Measurements from ENCODE around the gene MAPK8IP3. TPM values are rescaled to one million over a fixed set of nuclear protein-coding genes. Genes with fewer than 3 reads are reported as not detected.
"Not testable (repeated sequence)": the region's sequence is repeated elsewhere in the genome, so short reads cannot be mapped to it uniquely, and the experiment has no call there.

MAPK8IP3 gene
- total RNA-seq, 2 experiments from 2014 or later: 101 to 108 TPM

DNA sequence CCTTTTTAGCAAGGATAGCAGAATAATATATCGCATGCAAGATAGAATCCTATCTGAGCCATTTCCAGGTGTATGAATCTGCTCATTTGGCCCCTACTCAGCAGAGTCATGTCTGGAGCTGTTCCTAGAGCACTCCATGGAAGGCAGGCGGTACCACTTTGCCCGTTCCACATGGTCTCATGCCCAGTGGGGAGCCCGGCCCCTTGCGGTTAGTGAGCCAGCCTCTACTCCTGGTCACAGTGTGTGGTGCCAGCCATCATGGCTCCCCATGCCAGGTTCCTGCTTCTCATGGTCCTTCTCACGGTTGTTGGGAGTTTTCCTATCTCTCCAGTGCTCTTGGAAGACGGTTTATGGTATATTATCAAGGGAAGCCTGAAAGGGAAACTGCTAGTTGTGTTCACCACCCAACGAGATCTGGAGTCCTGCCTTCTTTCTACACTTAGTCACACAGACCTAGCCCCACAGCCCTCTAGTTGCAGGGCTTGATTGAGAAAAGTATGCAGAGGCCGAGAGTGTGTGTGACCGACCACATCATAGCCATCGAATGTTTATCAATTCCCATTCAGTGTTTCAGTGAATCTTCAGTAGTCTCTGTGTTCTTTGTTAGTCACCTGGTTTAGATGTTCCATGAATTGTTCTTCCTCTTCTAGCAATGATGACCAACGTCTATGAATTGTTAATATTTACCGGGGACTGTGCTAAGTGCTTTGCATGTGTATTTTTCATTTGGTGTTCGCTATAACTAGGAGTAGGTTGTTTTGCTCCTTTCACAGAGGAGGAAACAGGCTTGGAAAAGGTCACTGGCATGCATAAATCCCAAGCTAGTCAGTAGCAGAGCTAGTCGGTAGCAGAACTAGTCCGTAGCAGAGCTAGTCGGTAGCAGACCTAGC lies 18.3 kb upstream of the MAPK8IP3 start:
- ChIA-PET POLR2A (no interaction called here), CTCF (interaction anchor here (1.2 kb wide), 1 partner anchor 18 kb away, joined by 3 read pairs; the partner anchor contains the start of gene MAPK8IP3)
- Mint-ChIP-seq H3K4me1 (peaks cover 7% of the 10 kb centered on the region), H3K4me3 (no peak overlapping the region), H3K36me3 (ENCODE audit: low read depth) (peaks cover 28% of the 10 kb centered on the region), H3K27ac (no peak overlapping the region), H3K27me3 (no peaks in the 10 kb centered on the region), H3K9me3 (no peaks in the 10 kb centered on the region)
- DNase-seq: no peak

GRCh38 chr16:1688807-1689560 lies 17.0 kb upstream of the MAPK8IP3 start:
- peaks cover 4% of the 10 kb centered on the region for H3K4me1 Mint-ChIP-seq
- H3K4me3 Mint-ChIP-seq: no peak overlapping the region
- ChIA-PET POLR2A (no interaction called here), CTCF (interaction anchor here (3.9 kb wide), 1 partner anchor 17 kb away, joined by 20 read pairs; the partner anchor contains the start of gene MAPK8IP3)
- H3K9me3 Mint-ChIP-seq: no peaks in the 10 kb centered on the region
- no peak for DNase-seq
- peaks cover 31% of the 10 kb centered on the region for H3K36me3 Mint-ChIP-seq (ENCODE audit: low read depth)
- no peak overlapping the region for H3K27ac Mint-ChIP-seq
- H3K27me3 Mint-ChIP-seq: no peaks in the 10 kb centered on the region

GRCh38 chr16:1689853-1690252 lies 16.1 kb upstream of the MAPK8IP3 start:
- Mint-ChIP-seq H3K27me3 (no peaks in the 10 kb centered on the region), H3K4me3 (no peak overlapping the region), H3K36me3 (ENCODE audit: low read depth) (peaks cover 33% of the 10 kb centered on the region), H3K9me3 (no peaks in the 10 kb centered on the region), H3K4me1 (peaks cover 4% of the 10 kb centered on the region), H3K27ac (peak overlapping the region; percentile 31)
- DNase-seq: no peak
- ChIA-PET CTCF (interaction anchor here (3.9 kb wide), 1 partner anchor 16 kb away, joined by 20 read pairs; the partner anchor contains the start of gene MAPK8IP3), POLR2A (no interaction called here)

GRCh38 chr16:1690810-1691209 lies 15.2 kb upstream of the MAPK8IP3 start:
- peaks cover 4% of the 10 kb centered on the region for H3K4me1 Mint-ChIP-seq
- ChIA-PET CTCF (interaction anchor here (3.9 kb wide), 1 partner anchor 15 kb away, joined by 20 read pairs; the partner anchor contains the start of gene MAPK8IP3), POLR2A (no interaction called here)
- no peak overlapping the region for H3K4me3 Mint-ChIP-seq
- no peak overlapping the region for H3K27ac Mint-ChIP-seq
- DNase-seq: no peak
- H3K36me3 Mint-ChIP-seq (ENCODE audit: low read depth): peaks cover 32% of the 10 kb centered on the region
- no peaks in the 10 kb centered on the region for H3K27me3 Mint-ChIP-seq
- no peaks in the 10 kb centered on the region for H3K9me3 Mint-ChIP-seq

DNA sequence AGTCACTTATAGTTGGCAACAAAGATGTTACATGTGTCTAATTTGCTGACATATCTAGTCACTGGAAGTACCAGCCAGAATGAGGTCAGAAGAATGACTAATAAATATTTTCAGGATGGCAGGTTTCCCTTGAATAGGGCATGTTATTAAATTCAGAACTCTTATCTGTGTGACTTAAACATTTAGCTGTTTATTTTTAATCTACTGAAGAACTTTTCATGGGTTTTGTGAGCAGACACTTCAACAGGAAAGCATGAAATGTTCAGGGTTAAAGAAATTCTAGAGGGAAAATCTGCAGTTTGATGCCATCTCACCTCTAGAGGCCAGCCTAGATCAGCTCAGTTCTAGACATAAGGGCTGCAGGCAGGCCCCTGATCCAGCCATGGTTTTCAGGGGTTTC lies 14.7 kb upstream of the MAPK8IP3 start:
- Mint-ChIP-seq H3K27me3 (no peaks in the 10 kb centered on the region), H3K27ac (no peak overlapping the region), H3K4me3 (no peak overlapping the region), H3K4me1 (peaks cover 4% of the 10 kb centered on the region), H3K36me3 (ENCODE audit: low read depth) (peaks cover 30% of the 10 kb centered on the region), H3K9me3 (no peaks in the 10 kb centered on the region)
- ChIA-PET CTCF (interaction anchor here (3.9 kb wide), 1 partner anchor 15 kb away, joined by 20 read pairs; the partner anchor contains the start of gene MAPK8IP3), POLR2A (no interaction called here)
- no peak for DNase-seq

GRCh38 chr16:1691956-1692355 lies 14.0 kb upstream of the MAPK8IP3 start:
- Mint-ChIP-seq H3K27me3 (no peaks in the 10 kb centered on the region), H3K36me3 (ENCODE audit: low read depth) (peaks cover 33% of the 10 kb centered on the region), H3K4me1 (peaks cover 4% of the 10 kb centered on the region), H3K4me3 (no peak overlapping the region), H3K27ac (no peak overlapping the region), H3K9me3 (no peaks in the 10 kb centered on the region)
- DNase-seq: no peak
- CTCF ChIA-PET: interaction anchor here (3.9 kb wide), 1 partner anchor 14 kb away, joined by 20 read pairs; the partner anchor contains the start of gene MAPK8IP3
- POLR2A ChIA-PET: no interaction called here

- Mint-ChIP-seq H3K27me3 (no peaks in the 10 kb centered on the region), H3K4me1 (no peaks in the 10 kb centered on the region), H3K9me3 (no peaks in the 10 kb centered on the region), H3K4me3 (no peak overlapping the region), H3K36me3 (ENCODE audit: low read depth) (peaks cover 39% of the 10 kb centered on the region), H3K27ac (no peak overlapping the region)
- ChIA-PET POLR2A (no interaction called here), CTCF (interaction anchor here (1.6 kb wide), 1 partner anchor 9 kb away, joined by 14 read pairs; the partner anchor contains the start of gene MAPK8IP3)
- DNase-seq: no peak
Measured at GRCh38 chr16:1696863-1697262, 9.1 kb upstream of the MAPK8IP3 start.

- Mint-ChIP-seq H3K4me1 (no peaks in the 10 kb centered on the region), H3K27ac (no peak overlapping the region), H3K4me3 (no peak overlapping the region), H3K27me3 (no peaks in the 10 kb centered on the region), H3K9me3 (no peaks in the 10 kb centered on the region), H3K36me3 (ENCODE audit: low read depth) (peaks cover 39% of the 10 kb centered on the region)
- ChIA-PET POLR2A (no interaction called here), CTCF (no interaction called here)
- DNase-seq: no peak
Measured at GRCh38 chr16:1698680-1699079, 7.3 kb upstream of the MAPK8IP3 start.

- H3K9me3 Mint-ChIP-seq: no peaks in the 10 kb centered on the region
- H3K4me3 Mint-ChIP-seq: no peak overlapping the region
- peaks cover 34% of the 10 kb centered on the region for H3K36me3 Mint-ChIP-seq (ENCODE audit: low read depth)
- DNase-seq: no peak
- no peaks in the 10 kb centered on the region for H3K27me3 Mint-ChIP-seq
- ChIA-PET POLR2A (no interaction called here), CTCF (interaction anchor here (0.8 to 1.0 kb wide), 3 partner anchors 8 to 83 kb away, joined by 3 to 4 read pairs (median 4); partner anchors contain the start of genes NUBP2 and SPSB3)
- peaks cover 10% of the 10 kb centered on the region for H3K4me1 Mint-ChIP-seq
- H3K27ac Mint-ChIP-seq: no peak overlapping the region
Measured at GRCh38 chr16:1700246-1700645, 5.7 kb upstream of the MAPK8IP3 start.

GRCh38 chr16:1701216-1701878 lies 4.6 kb upstream of the MAPK8IP3 start:
- Mint-ChIP-seq H3K4me1 (peaks cover 14% of the 10 kb centered on the region), H3K27ac (peak overlapping the region; percentile 26), H3K9me3 (no peaks in the 10 kb centered on the region), H3K27me3 (no peaks in the 10 kb centered on the region), H3K4me3 (no peak overlapping the region), H3K36me3 (ENCODE audit: low read depth) (peaks cover 33% of the 10 kb centered on the region)
- POLR2A ChIA-PET: no interaction called here
- DNase-seq: no peak
- CTCF ChIA-PET: interaction anchor here (0.6 to 1.0 kb wide), 2 partner anchors 25 to 49 kb away, joined by 3 read pairs; no protein-coding TSS in a partner anchor

- peaks cover 36% of the 10 kb centered on the region for H3K4me1 Mint-ChIP-seq
- not testable (repeated sequence) for H3K27me3 Mint-ChIP-seq, H3K9me3 Mint-ChIP-seq, DNase-seq
- CTCF ChIA-PET: interaction anchor here (0.6 to 3.4 kb wide), 50 partner anchors 8 to 1128 kb away, joined by 3 to 20 read pairs (median 4); partner anchors contain the start of genes CRAMP1, EME2, IFT140 and JPT2
- H3K36me3 Mint-ChIP-seq (ENCODE audit: low read depth): peaks cover 16% of the 10 kb centered on the region
- H3K27ac Mint-ChIP-seq: peak overlapping the region; percentile 99
- POLR2A ChIA-PET: interaction anchor here (0.7 to 0.9 kb wide), 3 partner anchors 27 to 999 kb away, joined by 3 to 7 read pairs (median 4); partner anchors contain the start of genes ECI1 and JPT2
- H3K4me3 Mint-ChIP-seq: peak overlapping the region; percentile 96
Measured at GRCh38 chr16:1705324-1705687, 689 bp upstream of the MAPK8IP3 start.

Measured in activated CD4-positive, alpha-beta T cell treated with anti-CD3 and anti-CD28 coated beads, Interleukin-2, amount 10 ng/mL, durations not matched to agents 7 days and 5 days (primary cell).